AG04450 (cell line): ENCODE measurements around the gene LAS1L. TPM values are rescaled to one million over a fixed set of nuclear protein-coding genes. Genes with fewer than 3 reads are reported as not detected.

Experiments used
- CTCF ChIA-PET: fragments of 300-600, 350-600 bp; formaldehyde crosslinking; extraction: SDS; loops from one replicate; lab custom pipeline; 2022; ENCODE audit warnings: antibody characterized with exemption, inconsistent platforms; lab: Charles Lee
- POLR2A ChIA-PET: fragments of 350-600 bp; formaldehyde crosslinking; extraction: SDS; loops from one replicate; lab custom pipeline; 2021; ENCODE audit warnings: antibody characterized with exemption, inconsistent platforms; lab: Yijun Ruan, JAX
- DNase-seq: peaks from one replicate; pipeline ENCODE4 v3.0.0-alpha.2; 2011; ENCODE audit warnings: low read depth, low spot score
- H3K27ac ChIP-seq: one replicate; pipeline ENCODE4 v1.5.1; 2012; ENCODE audit warnings: low read depth, low read length, control low read depth
- H3K27me3 ChIP-seq: one replicate; pipeline ENCODE4 v1.6.0; 2012; ENCODE audit warnings: low read length; ENCODE audit not compliant: control insufficient read depth, insufficient read depth
- H3K4me3 ChIP-seq: 2 replicates; pipeline ENCODE4 v1.5.1; 2011; ENCODE audit warnings: mild to moderate bottlenecking, low read depth, low read length, control low read depth
- H3K9me3 ChIP-seq: 2 replicates; pipeline ENCODE4 v1.5.1; 2012; ENCODE audit warnings: low read length; ENCODE audit not compliant: control insufficient read depth, insufficient read depth
- CTCF ChIP-seq: IDR thresholded peaks from 2 replicates; pipeline ENCODE4 v1.5.1; 2011; ENCODE audit warnings: low read depth, low read length, control low read depth, inconsistent platforms
- polyA plus RNA-seq: library from polyadenylated mRNA; depleted of rRNA; stranded (reverse); fragments of >200 nt; gene quantifications from 2 replicates; pipeline ENCODE4 v1.2.3, GENCODE V29; 2011; rRNA removed

Gene LAS1L
- polyA plus RNA-seq, 1 experiment, result 17.9 TPM

GRCh38 chrX:65476564-65476963 lies 58.0 kb downstream of the LAS1L start:
- Histone ChIP-seq H3K4me3 (no peak overlapping the region), H3K27me3 (no peaks in the 10 kb centered on the region), H3K27ac (no peak overlapping the region), H3K9me3 (no peaks in the 10 kb centered on the region)
- TF ChIP-seq CTCF, result no peak
- DNase-seq, result no peak
- POLR2A ChIA-PET, result no interaction called here
- CTCF ChIA-PET, result no interaction called here

GRCh38 chrX:65463550-65463949 lies 71.0 kb downstream of the LAS1L start:
- no peak for TF ChIP-seq CTCF
- POLR2A ChIA-PET, result no interaction called here
- DNase-seq, result no peak
- CTCF ChIA-PET, result no interaction called here
- no peak overlapping the region for H3K4me3 ChIP-seq
- H3K27me3 ChIP-seq, result no peaks in the 10 kb centered on the region
- no peak overlapping the region for H3K27ac ChIP-seq
- no peaks in the 10 kb centered on the region for H3K9me3 ChIP-seq

Other genes starting within 250 kb of the LAS1L start
- gene MSN, start 132.9 kb upstream of the LAS1L start, polyA plus RNA-seq, result 484 and 493 TPM in 2 replicates